ENCODE results near the gene TMEM63C. TPM values are rescaled to one million over a fixed set of nuclear protein-coding genes. Genes with fewer than 3 reads are reported as not detected.

TMEM63C gene
- total RNA-seq, 2 experiments from 2014 or later, result 0.79 to 6.6 TPM

- no peaks in the 10 kb centered on the region; the same call in 1 of the 2 replicates for H3K36me3 ChIP-seq (ENCODE audit: insufficient read depth, low read length)
- H2AFZ ChIP-seq (ENCODE audit: low read length), result no peak overlapping the region
- no peak overlapping the region for H3K27ac ChIP-seq (ENCODE audit: low read depth, low read length, poor library complexity, severe bottlenecking)
- H3K9me3 ChIP-seq (ENCODE audit: low read length), result no peaks in the 10 kb centered on the region
- H3K9me2 ChIP-seq (ENCODE audit: insufficient read depth, low read length), result no peaks in the 10 kb centered on the region
- H3K4me1 ChIP-seq (ENCODE audit: insufficient read depth, low read length, poor library complexity, severe bottlenecking), result no peaks in the 10 kb centered on the region
- H4K20me1 ChIP-seq (ENCODE audit: insufficient read depth, low read length), result no peaks in the 10 kb centered on the region
- H3K79me2 ChIP-seq (ENCODE audit: insufficient read depth, low read depth, low read length), result no peaks in the 10 kb centered on the region
- BruUV-seq (replicated peaks), result no TSS peak
- no peak for DNase-seq (ENCODE audit: low spot score)
- no peak overlapping the region for H3K4me3 ChIP-seq (ENCODE audit: low read depth, low read length, poor library complexity, severe bottlenecking)
- POLR2A ChIA-PET, result no interaction called here
- CTCF ChIA-PET (ENCODE audit: unreplicated experiment), result no interaction called here
- TF ChIP-seq CTCF (conservative IDR thresholded peaks at IDR 0.05; ENCODE audit: low read length) (no peak), EZH2phosphoT487 (IDR thresholded peaks at IDR 0.05; ENCODE audit: borderline replicate concordance, low read depth, low read length) (no peak)
- H3K4me2 ChIP-seq (ENCODE audit: low read length), result no peak overlapping the region
- intact Hi-C loops (cut with micrococcal nuclease; ENCODE audit: unreplicated experiment), result no loop called here
Observed at GRCh38 chr14:77305696-77306095, 124.1 kb downstream of the TMEM63C start.

- DNase-seq (ENCODE audit: low spot score), result no peak
- BruUV-seq (replicated peaks), result no TSS peak
- H3K36me3 ChIP-seq (ENCODE audit: insufficient read depth, low read length), result peaks cover 5% of the 10 kb centered on the region
- no peaks in the 10 kb centered on the region for H4K20me1 ChIP-seq (ENCODE audit: insufficient read depth, low read length)
- no peaks in the 10 kb centered on the region for H3K9me2 ChIP-seq (ENCODE audit: insufficient read depth, low read length)
- H3K79me2 ChIP-seq (ENCODE audit: insufficient read depth, low read depth, low read length), result no peaks in the 10 kb centered on the region
- H3K4me2 ChIP-seq (ENCODE audit: low read length), result no peak overlapping the region
- no peaks in the 10 kb centered on the region for H3K9me3 ChIP-seq (ENCODE audit: low read length)
- no peak overlapping the region for H2AFZ ChIP-seq (ENCODE audit: low read length)
- H3K4me3 ChIP-seq (ENCODE audit: low read depth, low read length, poor library complexity, severe bottlenecking), result no peak overlapping the region
- ChIA-PET CTCF (ENCODE audit: unreplicated experiment) (no interaction called here), POLR2A (no interaction called here)
- TF ChIP-seq EZH2phosphoT487 (IDR thresholded peaks at IDR 0.05; ENCODE audit: borderline replicate concordance, low read depth, low read length), result no peak
- no peak for TF ChIP-seq CTCF (conservative IDR thresholded peaks at IDR 0.05; ENCODE audit: low read length)
- no peaks in the 10 kb centered on the region for H3K4me1 ChIP-seq (ENCODE audit: insufficient read depth, low read length, poor library complexity, severe bottlenecking)
- H3K27ac ChIP-seq (ENCODE audit: low read depth, low read length, poor library complexity, severe bottlenecking), result no peak overlapping the region
- intact Hi-C loops (cut with micrococcal nuclease; ENCODE audit: unreplicated experiment), result no loop called here
Observed at GRCh38 chr14:77306416-77306815, 124.8 kb downstream of the TMEM63C start.

DNA sequence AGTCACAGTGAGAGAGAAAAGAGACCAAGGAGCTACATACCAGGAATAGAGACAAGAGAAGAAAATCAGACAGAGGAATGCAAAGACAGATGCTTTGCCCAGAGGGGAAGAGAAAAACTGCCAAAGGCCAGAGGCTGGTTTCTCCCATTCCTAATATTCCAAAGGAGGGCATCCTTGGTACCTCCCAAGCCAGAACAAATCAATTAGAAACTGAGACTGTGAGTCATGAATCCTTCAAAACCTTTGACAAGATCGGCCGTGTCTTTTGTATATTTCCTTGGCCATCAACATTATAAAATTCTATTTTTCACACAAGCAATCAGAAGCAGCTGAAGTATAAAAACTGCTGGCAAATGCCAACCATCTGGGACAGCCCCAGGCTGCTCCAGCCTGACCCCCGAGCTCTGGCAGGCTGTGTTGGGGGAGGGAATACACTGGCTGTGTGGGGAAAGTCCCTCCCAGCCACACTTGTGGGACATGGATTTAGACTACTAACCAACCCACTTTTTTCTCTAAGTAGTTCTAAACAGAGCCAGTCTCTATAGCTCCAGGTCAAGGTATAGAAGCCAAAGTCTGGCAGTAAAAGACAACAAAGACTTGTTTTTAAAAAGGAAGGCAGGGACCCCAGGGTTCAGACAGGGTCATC lies 125.4 kb downstream of the TMEM63C start:
- no peak overlapping the region for H3K27ac ChIP-seq (ENCODE audit: low read depth, low read length, poor library complexity, severe bottlenecking)
- POLR2A ChIA-PET, result interaction anchor here (0.9 kb wide), 1 partner anchor 9 kb away, joined by 3 read pairs; no protein-coding TSS in a partner anchor
- no peak for DNase-seq (ENCODE audit: low spot score)

More for the DNA sequence above, 125.4 kb downstream of the TMEM63C start:
- Histone ChIP-seq H4K20me1 (ENCODE audit: insufficient read depth, low read length) (no peaks in the 10 kb centered on the region), H3K4me3 (ENCODE audit: low read depth, low read length, poor library complexity, severe bottlenecking) (no peak overlapping the region), H3K9me3 (ENCODE audit: low read length) (no peaks in the 10 kb centered on the region), H3K4me1 (ENCODE audit: insufficient read depth, low read length, poor library complexity, severe bottlenecking) (no peaks in the 10 kb centered on the region), H3K36me3 (ENCODE audit: insufficient read depth, low read length) (peaks cover 6% of the 10 kb centered on the region), H3K9me2 (ENCODE audit: insufficient read depth, low read length) (no peaks in the 10 kb centered on the region), H3K79me2 (ENCODE audit: insufficient read depth, low read depth, low read length) (no peaks in the 10 kb centered on the region), H2AFZ (ENCODE audit: low read length) (no peak overlapping the region), H3K4me2 (ENCODE audit: low read length) (no peak overlapping the region)
- intact Hi-C loops (cut with micrococcal nuclease; ENCODE audit: unreplicated experiment), result no loop called here
- CTCF ChIA-PET (ENCODE audit: unreplicated experiment), result no interaction called here
- no TSS peak for BruUV-seq (replicated peaks)
- TF ChIP-seq CTCF (conservative IDR thresholded peaks at IDR 0.05; ENCODE audit: low read length) (no peak), EZH2phosphoT487 (IDR thresholded peaks at IDR 0.05; ENCODE audit: borderline replicate concordance, low read depth, low read length) (no peak)

Measured in OCI-LY7 (cell line).